GM23248 (cell line): ENCODE measurements around the gene RCAN2.

Source experiments
- EZH2 ChIP-seq: fragments of 200-600 bp; sonication (generic); IDR thresholded peaks from 2 replicates; pipeline ENCODE4 v1.6.1; 2018; ENCODE audit warnings: antibody characterized with exemption, mild to moderate bottlenecking; ENCODE audit not compliant: insufficient read depth, poor library complexity, severe bottlenecking
- EZH2phosphoT487 ChIP-seq: fragments of 200-600 bp; sonication (generic); IDR thresholded peaks from 2 replicates; pipeline ENCODE4 v1.6.1; 2018; ENCODE audit warnings: antibody characterized with exemption, moderate library complexity, mild to moderate bottlenecking, low read depth; ENCODE audit not compliant: insufficient read depth

DNA sequence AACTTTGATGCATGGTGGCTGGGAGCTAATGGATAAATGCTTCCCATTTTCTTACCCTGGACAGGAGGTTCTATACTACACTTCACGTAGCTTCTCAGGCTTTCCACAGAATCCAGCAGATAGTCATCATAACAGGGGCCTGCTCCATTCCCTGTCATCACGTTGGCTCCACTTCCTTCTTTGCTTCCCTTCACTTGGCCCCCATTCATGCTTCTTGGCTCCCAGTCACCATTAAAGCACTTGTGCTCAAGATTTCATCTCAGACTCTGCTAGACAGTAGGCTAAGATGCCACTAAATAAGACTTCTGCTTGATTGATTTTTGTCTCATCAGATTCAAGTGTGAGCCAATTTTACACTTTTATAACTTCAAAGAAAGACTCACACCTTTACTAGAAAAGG, 186.0 kb downstream of the RCAN2 start:
- TF ChIP-seq EZH2 (no peak), EZH2phosphoT487 (no peak)
